ENCODE data around the gene ITSN2. TPM values are rescaled to one million over a fixed set of nuclear protein-coding genes. Genes with fewer than 3 reads are reported as not detected.

ITSN2 gene
- total RNA-seq, 1 experiment from 2014 or later = 26.5 TPM

DNA sequence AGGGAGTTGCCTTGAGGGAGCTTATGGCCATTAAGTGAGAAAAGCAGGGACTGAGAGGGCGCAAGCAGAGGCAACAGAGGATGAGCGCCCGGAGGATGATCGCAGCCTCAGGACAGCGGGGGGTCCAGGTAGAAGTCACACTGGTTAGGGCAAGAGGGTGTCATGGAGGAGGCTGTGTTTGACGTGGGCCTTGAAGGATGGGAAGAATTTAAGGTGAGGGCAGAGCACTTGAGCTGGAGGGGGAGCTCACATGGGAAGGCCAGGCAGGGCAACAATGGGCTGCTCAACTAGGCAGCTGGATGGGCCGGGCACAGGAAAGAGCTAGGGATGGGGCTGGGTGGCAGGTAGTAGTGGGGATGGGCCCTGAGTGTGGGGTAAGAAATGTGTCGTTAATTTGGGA lies 153.6 kb downstream of the ITSN2 start:
- ChIA-PET CTCF (no interaction called here), POLR2A (no interaction called here), RAD21 (ENCODE audit: low non-redundant PET in 1 of 2, low total read pairs in 2 of 2, uncharacterized antibody in 2 of 2, unreplicated experiment in 2 of 2) (no interaction called here)
- H4K20me1 ChIP-seq (ENCODE audit: insufficient read depth) = no peaks in the 10 kb centered on the region
- no peak overlapping the region for H3K27ac ChIP-seq (ENCODE audit: low read depth, low read length)
- no peaks in the 10 kb centered on the region for H3K9me3 ChIP-seq (ENCODE audit: control insufficient read depth in 1 of 2, insufficient read depth in 1 of 2, low read depth in 1 of 2, low read length in 2 of 2)
- H3K36me3 ChIP-seq (ENCODE audit: control insufficient read depth in 1 of 2, insufficient read depth in 2 of 2, low read length in 2 of 2) = no peaks in the 10 kb centered on the region; a peak in 1 of 4 replicates
- no peak for DNase-seq (ENCODE audit: low read depth, low spot score)
- H2AFZ ChIP-seq (ENCODE audit: low read depth, low read length, poor library complexity, severe bottlenecking) = no peak overlapping the region
- no peak overlapping the region for H3K4me3 ChIP-seq (replicated peaks in 1 of 2; ENCODE audit: low read depth in 1 of 2, low read length in 2 of 2)
- TF ChIP-seq ZBTB33 (IDR thresholded peaks at IDR 0.05; ENCODE audit: extremely low read depth, insufficient replicate concordance, low read length) (no peak), EZH2phosphoT487 (IDR thresholded peaks at IDR 0.05; ENCODE audit: borderline replicate concordance) (no peak), REST (IDR thresholded peaks at IDR 0.05; ENCODE audit: low read depth) (no peak)
- TF ChIP-seq, protein P1, sequence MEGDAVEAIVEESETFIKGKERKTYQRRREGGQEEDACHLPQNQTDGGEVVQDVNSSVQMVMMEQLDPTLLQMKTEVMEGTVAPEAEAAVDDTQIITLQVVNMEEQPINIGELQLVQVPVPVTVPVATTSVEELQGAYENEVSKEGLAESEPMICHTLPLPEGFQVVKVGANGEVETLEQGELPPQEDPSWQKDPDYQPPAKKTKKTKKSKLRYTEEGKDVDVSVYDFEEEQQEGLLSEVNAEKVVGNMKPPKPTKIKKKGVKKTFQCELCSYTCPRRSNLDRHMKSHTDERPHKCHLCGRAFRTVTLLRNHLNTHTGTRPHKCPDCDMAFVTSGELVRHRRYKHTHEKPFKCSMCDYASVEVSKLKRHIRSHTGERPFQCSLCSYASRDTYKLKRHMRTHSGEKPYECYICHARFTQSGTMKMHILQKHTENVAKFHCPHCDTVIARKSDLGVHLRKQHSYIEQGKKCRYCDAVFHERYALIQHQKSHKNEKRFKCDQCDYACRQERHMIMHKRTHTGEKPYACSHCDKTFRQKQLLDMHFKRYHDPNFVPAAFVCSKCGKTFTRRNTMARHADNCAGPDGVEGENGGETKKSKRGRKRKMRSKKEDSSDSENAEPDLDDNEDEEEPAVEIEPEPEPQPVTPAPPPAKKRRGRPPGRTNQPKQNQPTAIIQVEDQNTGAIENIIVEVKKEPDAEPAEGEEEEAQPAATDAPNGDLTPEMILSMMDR (IDR thresholded peaks at IDR 0.05 in 2 of 3, conservative IDR thresholded peaks at IDR 0.05 in 1 of 3; ENCODE audit: borderline replicate concordance in 1 of 3, insufficient read depth in 1 of 3, low read depth in 2 of 3, low read length in 2 of 3) = no peak
- TF ChIP-seq, protein P2, sequence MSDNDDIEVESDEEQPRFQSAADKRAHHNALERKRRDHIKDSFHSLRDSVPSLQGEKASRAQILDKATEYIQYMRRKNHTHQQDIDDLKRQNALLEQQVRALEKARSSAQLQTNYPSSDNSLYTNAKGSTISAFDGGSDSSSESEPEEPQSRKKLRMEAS (IDR thresholded peaks at IDR 0.05) = no peak
- H3K9me2 ChIP-seq (ENCODE audit: insufficient read depth) = no peaks in the 10 kb centered on the region
- intact Hi-C loops (cut with micrococcal nuclease) = no loop called here
- H3K4me1 ChIP-seq (ENCODE audit: control insufficient read depth in 1 of 2, insufficient read depth in 2 of 2, low read length in 2 of 2) = no peaks in the 10 kb centered on the region
- no peaks in the 10 kb centered on the region for H3K79me2 ChIP-seq (ENCODE audit: insufficient read depth, low read length)
- ATAC-seq = no peak
- H3K27me3 ChIP-seq (ENCODE audit: insufficient read depth, low read length) = no peaks in the 10 kb centered on the region
- H3K9ac ChIP-seq (ENCODE audit: low read length) = no peak overlapping the region
- no TSS peak for BruUV-seq (replicated peaks)
- H3K4me2 ChIP-seq (ENCODE audit: low read length) = no peak overlapping the region

All from HCT116 (cell line).